ENCODE results near the gene DLGAP4. TPM values are rescaled to one million over a fixed set of nuclear protein-coding genes. Genes with fewer than 3 reads are reported as not detected.

DLGAP4 gene
- total RNA-seq, 1 experiment from 2014 or later, result 40.3 TPM

- TF ChIP-seq CTCF (IDR thresholded peaks at IDR 0.05 in 2 of 3, conservative IDR thresholded peaks at IDR 0.05 in 1 of 3; ENCODE audit: borderline replicate concordance in 1 of 3, insufficient read depth in 1 of 3, low read depth in 2 of 3, low read length in 2 of 3), result no peak
- TF ChIP-seq, protein P1, sequence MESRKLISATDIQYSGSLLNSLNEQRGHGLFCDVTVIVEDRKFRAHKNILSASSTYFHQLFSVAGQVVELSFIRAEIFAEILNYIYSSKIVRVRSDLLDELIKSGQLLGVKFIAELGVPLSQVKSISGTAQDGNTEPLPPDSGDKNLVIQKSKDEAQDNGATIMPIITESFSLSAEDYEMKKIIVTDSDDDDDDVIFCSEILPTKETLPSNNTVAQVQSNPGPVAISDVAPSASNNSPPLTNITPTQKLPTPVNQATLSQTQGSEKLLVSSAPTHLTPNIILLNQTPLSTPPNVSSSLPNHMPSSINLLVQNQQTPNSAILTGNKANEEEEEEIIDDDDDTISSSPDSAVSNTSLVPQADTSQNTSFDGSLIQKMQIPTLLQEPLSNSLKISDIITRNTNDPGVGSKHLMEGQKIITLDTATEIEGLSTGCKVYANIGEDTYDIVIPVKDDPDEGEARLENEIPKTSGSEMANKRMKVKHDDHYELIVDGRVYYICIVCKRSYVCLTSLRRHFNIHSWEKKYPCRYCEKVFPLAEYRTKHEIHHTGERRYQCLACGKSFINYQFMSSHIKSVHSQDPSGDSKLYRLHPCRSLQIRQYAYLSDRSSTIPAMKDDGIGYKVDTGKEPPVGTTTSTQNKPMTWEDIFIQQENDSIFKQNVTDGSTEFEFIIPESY (IDR thresholded peaks at IDR 0.05; ENCODE audit: extremely low read depth, insufficient replicate concordance, low read length), result no peak
- TF ChIP-seq, protein P2, sequence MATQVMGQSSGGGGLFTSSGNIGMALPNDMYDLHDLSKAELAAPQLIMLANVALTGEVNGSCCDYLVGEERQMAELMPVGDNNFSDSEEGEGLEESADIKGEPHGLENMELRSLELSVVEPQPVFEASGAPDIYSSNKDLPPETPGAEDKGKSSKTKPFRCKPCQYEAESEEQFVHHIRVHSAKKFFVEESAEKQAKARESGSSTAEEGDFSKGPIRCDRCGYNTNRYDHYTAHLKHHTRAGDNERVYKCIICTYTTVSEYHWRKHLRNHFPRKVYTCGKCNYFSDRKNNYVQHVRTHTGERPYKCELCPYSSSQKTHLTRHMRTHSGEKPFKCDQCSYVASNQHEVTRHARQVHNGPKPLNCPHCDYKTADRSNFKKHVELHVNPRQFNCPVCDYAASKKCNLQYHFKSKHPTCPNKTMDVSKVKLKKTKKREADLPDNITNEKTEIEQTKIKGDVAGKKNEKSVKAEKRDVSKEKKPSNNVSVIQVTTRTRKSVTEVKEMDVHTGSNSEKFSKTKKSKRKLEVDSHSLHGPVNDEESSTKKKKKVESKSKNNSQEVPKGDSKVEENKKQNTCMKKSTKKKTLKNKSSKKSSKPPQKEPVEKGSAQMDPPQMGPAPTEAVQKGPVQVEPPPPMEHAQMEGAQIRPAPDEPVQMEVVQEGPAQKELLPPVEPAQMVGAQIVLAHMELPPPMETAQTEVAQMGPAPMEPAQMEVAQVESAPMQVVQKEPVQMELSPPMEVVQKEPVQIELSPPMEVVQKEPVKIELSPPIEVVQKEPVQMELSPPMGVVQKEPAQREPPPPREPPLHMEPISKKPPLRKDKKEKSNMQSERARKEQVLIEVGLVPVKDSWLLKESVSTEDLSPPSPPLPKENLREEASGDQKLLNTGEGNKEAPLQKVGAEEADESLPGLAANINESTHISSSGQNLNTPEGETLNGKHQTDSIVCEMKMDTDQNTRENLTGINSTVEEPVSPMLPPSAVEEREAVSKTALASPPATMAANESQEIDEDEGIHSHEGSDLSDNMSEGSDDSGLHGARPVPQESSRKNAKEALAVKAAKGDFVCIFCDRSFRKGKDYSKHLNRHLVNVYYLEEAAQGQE (IDR thresholded peaks at IDR 0.05; ENCODE audit: low read depth), result no peak
- TF ChIP-seq MAX (IDR thresholded peaks at IDR 0.05), result no peak
- TF ChIP-seq POLR2AphosphoS5 (IDR thresholded peaks at IDR 0.05; ENCODE audit: low read depth, low read length), result no peak
- no peak for TF ChIP-seq RAD21 (IDR thresholded peaks at IDR 0.05; ENCODE audit: low read depth)
- TF ChIP-seq, protein P3, sequence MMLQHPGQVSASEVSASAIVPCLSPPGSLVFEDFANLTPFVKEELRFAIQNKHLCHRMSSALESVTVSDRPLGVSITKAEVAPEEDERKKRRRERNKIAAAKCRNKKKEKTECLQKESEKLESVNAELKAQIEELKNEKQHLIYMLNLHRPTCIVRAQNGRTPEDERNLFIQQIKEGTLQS (IDR thresholded peaks at IDR 0.05), result no peak
- no peak for TF ChIP-seq FOSL1 (IDR thresholded peaks at IDR 0.05; ENCODE audit: low read depth)
- TF ChIP-seq ELF1 (IDR thresholded peaks at IDR 0.05; ENCODE audit: borderline replicate concordance, low read depth), result no peak
- no peak for TF ChIP-seq POLR2A (IDR thresholded peaks at IDR 0.05; ENCODE audit: borderline replicate concordance, extremely low read depth, insufficient read depth, insufficient read length)
- ChIA-PET RAD21 (ENCODE audit: low non-redundant PET in 1 of 2, low total read pairs in 2 of 2, uncharacterized antibody in 2 of 2, unreplicated experiment in 2 of 2) (no interaction called here), CTCF (no interaction called here), POLR2A (no interaction called here)
- ATAC-seq, result no peak
- H3K4me3 ChIP-seq (replicated peaks in 1 of 2; ENCODE audit: low read depth in 1 of 2, low read length in 2 of 2), result no peak overlapping the region
- no peaks in the 10 kb centered on the region for H4K20me1 ChIP-seq (ENCODE audit: insufficient read depth)
- no peaks in the 10 kb centered on the region for H3K27me3 ChIP-seq (ENCODE audit: insufficient read depth, low read length)
- H3K79me2 ChIP-seq (ENCODE audit: insufficient read depth, low read length), result no peaks in the 10 kb centered on the region
- H3K36me3 ChIP-seq (ENCODE audit: control insufficient read depth in 1 of 2, insufficient read depth in 2 of 2, low read length in 2 of 2), result peaks cover 0 to 4% of the 10 kb centered on the region in 2 experiments; a peak in 2 of 4 replicates
- DNase-seq (ENCODE audit: low read depth, low spot score), result no peak
- no peak overlapping the region for H3K4me2 ChIP-seq (ENCODE audit: low read length)
- no peak overlapping the region for H3K27ac ChIP-seq (ENCODE audit: low read depth, low read length)
- no peaks in the 10 kb centered on the region for H3K4me1 ChIP-seq (ENCODE audit: control insufficient read depth in 1 of 2, insufficient read depth in 2 of 2, low read length in 2 of 2)
- BruUV-seq (replicated peaks), result no TSS peak
- H3K9ac ChIP-seq (ENCODE audit: low read length), result no peak overlapping the region
- H2AFZ ChIP-seq (ENCODE audit: low read depth, low read length, poor library complexity, severe bottlenecking), result no peak overlapping the region
- intact Hi-C loops (cut with micrococcal nuclease), result no loop called here
- no peaks in the 10 kb centered on the region for H3K9me3 ChIP-seq (ENCODE audit: control insufficient read depth in 1 of 2, insufficient read depth in 1 of 2, low read depth in 1 of 2, low read length in 2 of 2)
- no peaks in the 10 kb centered on the region for H3K9me2 ChIP-seq (ENCODE audit: insufficient read depth)
Observed at GRCh38 chr20:36519944-36520343, 213.8 kb downstream of the DLGAP4 start.
